ENCODE measurements around the gene LSP1.

DNA sequence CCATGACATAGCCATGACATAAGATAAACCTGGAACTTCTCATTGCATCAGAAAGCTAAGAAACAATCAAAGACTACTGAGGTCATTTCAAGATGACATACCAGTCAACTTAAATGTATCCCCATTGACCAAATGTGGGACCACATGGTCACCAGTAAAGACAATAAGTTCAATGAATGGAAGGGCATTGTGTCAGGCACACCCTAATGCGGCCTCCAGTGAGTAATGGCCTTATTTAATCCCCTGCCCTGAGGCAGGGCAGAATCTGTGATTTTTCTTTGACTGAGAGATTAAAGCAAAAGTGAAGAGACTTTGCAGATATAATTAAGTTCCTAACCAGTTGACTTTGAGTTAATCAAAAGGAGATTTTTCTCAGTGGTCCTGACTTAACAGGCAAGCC lies 35.4 kb upstream of the LSP1 start:
- TF ChIP-seq TAF1 (IDR thresholded peaks at IDR 0.05; ENCODE audit: low read depth) (no peak), RAD21 (IDR thresholded peaks at IDR 0.05; ENCODE audit: low read depth) (no peak)

Data from Ishikawa (cell line).